Esophagus (tissue), 2 donors: ENCODE measurements around the gene DAPK1. TPM values are rescaled to one million over a fixed set of nuclear protein-coding genes. Genes with fewer than 3 reads are reported as not detected.

Source experiments
- H3K27ac ChIP-seq, 2 donors: one replicate each; pipeline ENCODE4 v1.5.1; 2013; ENCODE audit warnings: low read depth in 2 of 2, mild to moderate bottlenecking in 2 of 2, inconsistent platforms in 1 of 2, low read length in 1 of 2, moderate library complexity in 1 of 2
- H3K27me3 ChIP-seq, 2 donors: one replicate each; pipeline ENCODE4 v1.6.1; 2013; ENCODE audit warnings: low read length in 2 of 2, control low read depth in 1 of 2, mild to moderate bottlenecking in 1 of 2; ENCODE audit not compliant: insufficient read depth in 2 of 2, control insufficient read depth in 1 of 2
- H3K36me3 ChIP-seq, 2 donors: one replicate each; pipeline ENCODE4 v1.6.1; 2013; ENCODE audit warnings: low read length in 1 of 2; ENCODE audit not compliant: control insufficient read depth in 2 of 2, insufficient read depth in 2 of 2
- H3K4me1 ChIP-seq, 2 donors: one replicate each; pipeline ENCODE4 v1.6.1; 2013; ENCODE audit warnings: low read length in 1 of 2; ENCODE audit not compliant: control insufficient read depth in 2 of 2, insufficient read depth in 2 of 2
- H3K4me3 ChIP-seq, 2 donors: one replicate each; pipeline ENCODE4 v1.5.1; 2013; ENCODE audit warnings: low read length in 2 of 2, mild to moderate bottlenecking in 2 of 2, low read depth in 1 of 2, moderate library complexity in 1 of 2
- H3K9me3 ChIP-seq, 2 donors: one replicate each; pipeline ENCODE4 v1.6.1; 2013; ENCODE audit warnings: mild to moderate bottlenecking in 2 of 2, low read depth in 1 of 2, low read length in 1 of 2, moderate library complexity in 1 of 2; ENCODE audit not compliant: control insufficient read depth in 2 of 2, insufficient read depth in 1 of 2
- WGBS, 2 donors: extraction: QIAGEN DNeasy Blood & Tissue Kit; methylation state at CpG; one replicate each; pipeline ENCODE4 v1.1.7; 2013; 5-methylcytosine and 5-hydroxymethylcytosine counted together
- polyA plus RNA-seq, 2 donors: library from polyadenylated mRNA; stranded (reverse); fragments of 200-250 nt; gene quantifications; one replicate each; pipeline ENCODE4 v1.2.3, GENCODE V29; 2013
- donor health status: healthy with polysubstance abuse.
- donor health status: Bipolar disorder and iron deficiency.

Gene DAPK1
- polyA plus RNA-seq, 2 donors, result 1.7 to 2.9 TPM

DNA sequence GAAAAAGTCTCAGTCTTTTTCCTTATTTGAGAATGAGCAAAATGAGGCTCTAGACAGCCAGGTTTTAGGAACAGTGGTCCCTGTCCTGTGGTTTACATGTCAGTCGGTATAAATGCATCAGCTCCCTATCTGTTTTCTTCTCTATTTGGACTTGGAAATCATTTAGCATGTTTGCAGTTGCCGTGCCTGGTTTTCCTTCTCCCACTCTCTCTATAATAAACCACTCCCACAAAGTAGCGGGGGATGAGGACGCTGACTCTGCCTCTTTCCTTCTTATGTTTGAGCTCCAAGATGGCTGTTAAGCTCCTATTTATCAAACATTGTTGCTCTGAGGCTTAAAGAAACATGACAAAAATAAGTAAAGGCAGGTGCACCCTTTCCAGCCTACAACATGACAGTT is 171.1 kb downstream of the DAPK1 start:
- 75 to 76% methylated on average over 4 of the region's 4 CpGs for WGBS, 2 donors
- Histone ChIP-seq H3K27me3 (no peaks in the 10 kb centered on the region), H3K27ac (no peak overlapping the region), H3K4me3 (no peak overlapping the region), H3K4me1 (no peaks in the 10 kb centered on the region), H3K9me3 (peaks cover 0 to 4% of the 10 kb centered on the region in 2 donors), H3K36me3 (peaks cover 0 to 2% of the 10 kb centered on the region in 2 donors)

DNA sequence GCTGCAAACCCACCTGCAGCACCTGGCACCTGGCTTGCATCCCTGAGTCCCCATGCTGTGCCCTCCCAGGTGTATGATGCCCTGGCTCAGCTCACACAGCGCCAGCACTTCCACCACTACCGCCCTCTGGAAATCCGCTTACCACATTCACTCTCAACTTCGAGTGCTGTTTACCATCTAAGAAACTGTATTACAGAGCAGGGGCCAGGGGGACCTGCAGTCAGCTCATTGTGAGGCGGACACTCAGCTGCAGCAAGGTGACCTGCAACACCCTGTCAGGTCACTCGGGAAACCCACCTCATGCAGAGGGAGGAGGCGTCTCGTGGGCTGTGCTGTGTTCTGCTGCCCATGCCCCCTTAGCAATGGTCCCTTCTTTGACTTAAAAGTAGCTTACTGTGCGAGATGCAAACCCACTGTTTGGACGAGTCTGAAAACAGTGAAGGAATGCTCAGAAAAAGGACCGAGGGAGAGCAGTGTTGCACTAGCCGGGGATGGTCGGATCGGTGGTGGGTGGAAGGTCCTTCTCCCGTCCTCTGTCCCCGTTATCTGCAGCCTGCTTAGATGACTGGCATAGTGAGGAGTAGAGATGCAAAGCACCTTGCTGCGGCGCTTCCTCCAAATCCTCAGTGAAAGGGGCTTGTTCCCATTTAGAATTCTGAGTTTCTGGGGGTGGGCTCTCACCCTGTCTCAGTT is 173.1 kb downstream of the DAPK1 start:
- no peaks in the 10 kb centered on the region for H3K4me1 ChIP-seq
- H3K4me3 ChIP-seq, result no peak overlapping the region
- no peak overlapping the region for H3K27ac ChIP-seq
- 92 to 93% methylated on average over 18 of the region's 18 CpGs for WGBS, 2 donors
- H3K27me3 ChIP-seq, result no peaks in the 10 kb centered on the region
- peaks cover 0 to 4% of the 10 kb centered on the region in 2 donors for H3K9me3 ChIP-seq
- H3K36me3 ChIP-seq, result no peaks in the 10 kb centered on the region

DNA sequence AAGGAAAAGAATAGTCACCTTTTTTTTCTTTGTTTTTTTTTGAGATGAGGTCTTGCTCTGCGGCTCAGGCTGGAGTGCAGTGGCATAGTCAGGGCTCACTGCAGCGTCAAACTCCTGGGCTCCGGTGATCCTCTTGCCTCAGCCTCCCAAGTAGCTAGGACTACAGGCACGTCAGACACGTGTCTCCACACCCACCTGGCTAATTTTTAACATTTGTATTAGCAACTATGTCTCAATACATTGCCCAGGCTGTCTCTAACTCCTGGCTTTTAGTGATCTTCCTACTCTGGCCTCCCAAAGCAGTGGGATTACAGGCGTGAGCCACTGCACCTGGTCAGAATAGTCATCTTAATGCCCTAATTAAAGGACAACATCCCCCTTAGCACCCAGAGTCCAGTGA is 173.8 kb downstream of the DAPK1 start:
- 78 to 89% methylated on average over 6 of the region's 6 CpGs for WGBS, 2 donors
- Histone ChIP-seq H3K9me3 (peaks cover 0 to 4% of the 10 kb centered on the region in 2 donors), H3K27me3 (no peaks in the 10 kb centered on the region), H3K4me1 (no peaks in the 10 kb centered on the region), H3K36me3 (no peaks in the 10 kb centered on the region), H3K4me3 (no peak overlapping the region), H3K27ac (no peak overlapping the region)

DNA sequence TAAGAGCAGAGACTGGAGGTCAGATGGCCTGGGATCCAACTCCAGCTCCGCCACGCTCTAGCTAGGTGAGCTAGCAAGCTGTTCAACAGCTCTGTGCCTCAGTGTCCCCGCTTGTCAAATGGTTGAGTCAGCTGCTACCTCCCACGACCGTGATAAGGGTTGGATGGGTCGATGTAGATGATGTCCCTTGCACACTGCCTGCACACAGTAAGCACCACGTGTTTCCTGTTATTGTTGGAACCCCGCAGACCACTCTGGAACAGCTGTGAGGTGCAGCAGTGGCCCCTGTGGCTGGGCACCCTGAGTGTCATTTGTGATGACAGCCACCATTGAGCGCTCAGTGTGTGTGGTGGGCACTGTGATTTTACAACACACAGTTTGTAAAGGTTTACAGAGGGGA is 174.3 kb downstream of the DAPK1 start:
- no peaks in the 10 kb centered on the region for H3K36me3 ChIP-seq
- no peak overlapping the region for H3K4me3 ChIP-seq
- H3K27me3 ChIP-seq, result no peaks in the 10 kb centered on the region
- no peak overlapping the region for H3K27ac ChIP-seq
- 87 to 88% methylated on average over 9 of the region's 9 CpGs for WGBS, 2 donors
- H3K9me3 ChIP-seq, result peaks cover 0 to 3% of the 10 kb centered on the region in 2 donors
- no peaks in the 10 kb centered on the region for H3K4me1 ChIP-seq

DNA sequence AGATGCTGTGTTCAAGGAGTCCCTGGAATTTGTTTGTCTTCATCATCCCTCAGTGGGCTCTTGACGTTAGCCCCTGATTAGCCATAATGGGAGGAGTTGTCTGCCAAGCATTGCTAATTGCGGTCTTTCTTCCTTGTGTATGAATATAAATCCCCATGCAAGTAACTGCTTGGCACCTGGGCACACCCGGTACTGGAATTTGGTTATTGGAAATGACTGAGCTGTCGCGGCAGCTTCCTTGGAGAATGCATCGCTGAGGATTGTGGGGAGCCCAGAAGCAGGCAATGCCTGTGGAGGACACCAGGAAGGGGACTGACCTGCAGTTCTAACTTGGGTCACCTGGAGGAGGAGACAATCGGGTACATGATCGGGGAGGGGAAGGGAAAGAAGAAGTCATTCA is 174.9 kb downstream of the DAPK1 start:
- H3K36me3 ChIP-seq, result no peaks in the 10 kb centered on the region
- H3K4me1 ChIP-seq, result no peaks in the 10 kb centered on the region
- H3K27ac ChIP-seq, result no peak overlapping the region
- H3K9me3 ChIP-seq, result no peaks in the 10 kb centered on the region
- no peaks in the 10 kb centered on the region for H3K27me3 ChIP-seq
- no peak overlapping the region for H3K4me3 ChIP-seq
- 64 to 78% methylated on average over 8 of the region's 8 CpGs for WGBS, 2 donors

DNA sequence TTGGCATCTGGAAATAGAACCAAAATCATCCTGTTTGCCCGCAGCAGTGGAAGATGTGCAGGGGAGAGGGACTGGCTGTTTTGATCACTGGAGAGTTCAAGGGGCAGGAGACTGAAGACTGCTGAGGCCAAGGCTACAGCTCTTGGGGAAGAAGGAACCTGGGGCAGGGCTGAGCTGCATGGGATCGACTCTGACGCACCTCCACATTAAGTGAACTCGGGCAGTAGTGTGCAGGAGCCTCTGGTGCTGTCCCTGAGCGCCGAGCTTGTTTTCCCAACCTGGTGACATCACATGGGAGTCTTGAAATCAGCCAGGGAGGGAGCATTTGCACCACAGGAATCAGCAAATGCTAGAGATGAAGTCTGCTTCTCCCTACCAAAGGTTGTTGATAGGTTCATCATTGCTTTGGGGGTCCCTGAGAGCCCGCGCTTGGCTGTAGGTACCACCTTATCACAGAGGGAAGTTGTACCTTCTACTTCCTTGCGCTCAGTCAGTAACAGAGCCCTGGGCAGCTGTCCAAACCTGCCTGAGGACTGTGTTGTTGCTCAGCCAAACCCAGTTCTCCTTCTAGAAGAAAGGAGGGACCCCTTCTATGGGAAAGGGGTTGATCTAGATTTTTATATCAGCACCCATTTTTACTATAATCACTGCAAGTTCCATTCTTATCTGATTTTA is 175.9 kb downstream of the DAPK1 start:
- no peaks in the 10 kb centered on the region for H3K27me3 ChIP-seq
- 85 to 94% methylated on average over 9 of the region's 9 CpGs for WGBS, 2 donors
- H3K36me3 ChIP-seq, result no peaks in the 10 kb centered on the region
- H3K4me1 ChIP-seq, result no peaks in the 10 kb centered on the region
- no peak overlapping the region for H3K4me3 ChIP-seq
- H3K27ac ChIP-seq, result no peak overlapping the region
- no peaks in the 10 kb centered on the region for H3K9me3 ChIP-seq

DNA sequence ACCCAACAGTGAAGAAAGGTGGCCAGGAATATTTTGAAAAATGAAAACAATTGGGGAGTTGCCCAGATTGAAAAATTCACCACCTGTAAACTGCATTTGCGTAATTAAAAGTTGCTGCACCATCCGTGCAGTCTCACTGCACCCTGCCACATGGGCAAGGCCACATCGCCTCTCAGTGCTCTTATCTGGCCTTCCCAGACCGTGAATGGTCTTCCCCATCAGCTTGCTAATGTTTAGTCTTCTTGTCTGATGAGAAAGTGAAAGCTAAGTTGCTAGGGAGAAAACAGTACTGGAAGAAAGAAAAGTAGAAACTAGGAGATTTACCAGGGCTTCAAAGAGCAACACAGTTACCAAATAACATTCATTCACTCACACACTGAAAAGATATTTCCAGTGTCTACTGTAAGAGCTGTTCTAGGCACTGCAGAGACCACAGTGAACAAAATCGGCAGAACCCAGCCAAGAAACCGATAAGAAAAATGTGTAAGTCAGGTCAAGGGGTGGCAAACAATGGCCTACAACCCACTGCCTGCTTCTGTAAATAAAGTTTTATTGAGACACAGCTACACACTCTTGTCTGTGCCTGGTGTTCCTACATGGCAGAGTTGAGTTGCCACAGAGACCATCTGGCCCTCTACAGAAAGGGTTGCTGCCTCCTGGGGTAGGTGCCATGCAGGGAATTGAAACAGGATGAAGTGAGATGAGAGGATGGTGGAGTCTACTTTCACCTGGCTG is 177.1 kb downstream of the DAPK1 start:
- Histone ChIP-seq H3K27ac (no peak overlapping the region), H3K27me3 (no peaks in the 10 kb centered on the region), H3K4me3 (no peak overlapping the region), H3K36me3 (no peaks in the 10 kb centered on the region), H3K9me3 (no peaks in the 10 kb centered on the region), H3K4me1 (no peaks in the 10 kb centered on the region)
- 68 to 83% methylated on average over 6 of the region's 6 CpGs for WGBS, 2 donors

DNA sequence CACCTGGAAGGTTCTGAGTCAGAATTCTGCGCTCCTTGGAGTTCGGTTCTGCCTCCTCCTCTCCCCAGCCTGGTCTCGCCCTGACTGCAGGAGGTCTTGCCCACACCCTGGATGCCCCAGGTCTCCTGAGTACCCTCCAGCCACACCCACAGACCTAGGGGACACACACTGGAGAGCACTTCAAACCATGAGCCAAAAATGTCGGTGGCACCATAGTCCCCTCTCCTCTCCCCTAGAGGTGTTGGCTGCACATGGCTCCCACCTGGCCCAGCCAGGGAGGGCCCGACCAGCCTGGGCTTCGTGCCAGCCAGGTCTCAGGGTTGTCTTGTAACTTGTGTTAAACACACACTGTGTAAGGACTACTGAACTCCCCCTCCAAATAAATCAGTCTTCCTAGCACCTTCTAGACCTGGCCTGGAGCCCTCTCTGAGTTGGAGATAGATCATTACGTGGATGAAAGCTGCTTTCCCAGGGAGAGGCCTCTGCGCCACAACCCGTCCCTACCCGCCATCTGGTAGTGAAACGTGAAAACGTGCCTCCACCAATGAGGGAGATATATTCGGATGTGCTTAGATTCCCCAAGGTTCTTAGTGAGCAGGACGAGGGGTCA is 178.3 kb downstream of the DAPK1 start:
- Histone ChIP-seq H3K4me1 (no peaks in the 10 kb centered on the region), H3K9me3 (no peaks in the 10 kb centered on the region), H3K27ac (no peak overlapping the region), H3K36me3 (no peaks in the 10 kb centered on the region), H3K27me3 (no peaks in the 10 kb centered on the region), H3K4me3 (no peak overlapping the region)
- 72 to 77% methylated on average over 14 of the region's 14 CpGs for WGBS, 2 donors

DNA sequence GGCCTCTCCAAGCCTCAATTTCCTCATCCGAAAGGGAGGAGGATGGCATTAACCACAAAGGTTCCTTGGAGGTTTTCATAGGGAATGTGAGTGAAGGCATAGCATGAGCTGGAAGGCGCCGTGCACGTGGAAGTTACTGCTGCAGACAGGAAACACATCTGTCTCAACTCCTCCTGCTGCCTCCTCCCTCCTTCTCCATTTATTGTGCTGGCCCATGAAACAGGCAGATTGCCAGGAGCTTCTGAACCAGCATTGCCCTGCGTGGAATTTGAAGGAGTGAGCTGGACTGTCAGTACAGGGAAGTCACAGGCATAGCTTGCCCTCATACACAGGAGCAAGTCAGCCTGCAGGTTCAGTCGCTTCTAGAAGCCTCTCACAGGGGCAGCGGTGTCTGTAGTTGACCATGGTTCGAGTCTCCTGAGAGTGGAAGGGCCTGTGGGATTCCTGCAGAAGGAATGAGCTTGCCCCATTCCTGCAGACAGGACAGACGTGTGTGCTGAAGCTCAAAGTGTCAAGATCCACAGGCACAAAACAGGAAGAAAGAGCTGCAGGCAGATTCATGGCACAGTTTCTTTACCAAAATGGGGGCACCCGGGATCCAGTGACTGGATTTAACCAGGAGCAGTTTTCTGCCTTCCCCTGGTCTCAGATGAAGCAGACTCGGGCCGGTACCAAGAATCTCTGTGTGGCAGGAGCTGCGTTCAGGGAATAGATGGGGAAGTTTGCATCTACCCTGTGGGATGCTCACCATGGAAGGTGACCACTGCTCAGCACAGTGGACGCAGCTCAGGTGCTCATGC is 179.5 kb downstream of the DAPK1 start:
- 73 to 81% methylated on average over 14 of the region's 14 CpGs for WGBS, 2 donors
- Histone ChIP-seq H3K36me3 (no peaks in the 10 kb centered on the region), H3K4me1 (no peaks in the 10 kb centered on the region), H3K9me3 (no peaks in the 10 kb centered on the region), H3K27ac (no peak overlapping the region), H3K4me3 (no peak overlapping the region), H3K27me3 (no peaks in the 10 kb centered on the region)
